Bronchus fibroblast of lung (primary cell): ENCODE data around the gene PIAS4. TPM values are rescaled to one million over a fixed set of nuclear protein-coding genes. Genes with fewer than 3 reads are reported as not detected.

Experiments
- total RNA-seq: library from RNA; depleted of rRNA; stranded (reverse); fragments of >200 nt; gene quantifications from 2 replicates; pipeline ENCODE4 v1.2.3, GENCODE V29; 2015

The PIAS4 gene
- total RNA-seq = 14.3 and 20.5 TPM in 2 replicates

GRCh38 chr19:4007021-4007835 is at the start of gene PIAS4:
Gene PIAS4, plus strand, starts transcription at chr19:4007736. Its CDS starts 25 bp downstream, at chr19:4007761.

GRCh38 chr19:3970808-3971598 is 36.5 kb upstream of the PIAS4 start, which contains the start of gene DAPK3:
Gene DAPK3, minus strand, starts transcription at chr19:3971099. Its CDS starts 1,364 bp downstream, at chr19:3969735.

GRCh38 chr19:3984908-3985642 is 22.5 kb upstream of the PIAS4 start, which contains the start of gene EEF2:
Gene EEF2, minus strand, starts transcription at chr19:3985463. Its CDS starts 83 bp downstream, at chr19:3985380.

GRCh38 chr19:4066682-4067395 is 59.3 kb downstream of the PIAS4 start, which contains the start of gene ZBTB7A:
Gene ZBTB7A, minus strand, starts transcription at chr19:4066899. Its CDS starts 11,667 bp downstream, at chr19:4055232.

Other genes starting within 250 kb of the PIAS4 start
- gene APBA3, start 246.0 kb upstream of the PIAS4 start, total RNA-seq = 19.2 and 19.8 TPM in 2 replicates
- 92.8 and 93.9 TPM in 2 replicates for gene MRPL54, start 245.1 kb upstream of the PIAS4 start, total RNA-seq
- not detected in 2 replicates for gene RAX2, start 235.5 kb upstream of the PIAS4 start, total RNA-seq
- gene MATK, start 221.4 kb upstream of the PIAS4 start, total RNA-seq = not detected in 2 replicates
- gene ZFR2, start 138.7 kb upstream of the PIAS4 start, total RNA-seq = not detected in 2 replicates
- under 0.01 and 0.67 TPM in 2 replicates for gene ATCAY, start 127.1 kb upstream of the PIAS4 start, total RNA-seq
- gene NMRK2, start 74.7 kb upstream of the PIAS4 start, total RNA-seq = not detected in 2 replicates
- gene DAPK3, start 36.6 kb upstream of the PIAS4 start, total RNA-seq = 51.8 and 52.2 TPM in 2 replicates
- gene EEF2, start 22.3 kb upstream of the PIAS4 start, total RNA-seq = 2,452 and 2,593 TPM in 2 replicates
- gene ZBTB7A, start 59.2 kb downstream of the PIAS4 start, total RNA-seq = 20.2 and 24.9 TPM in 2 replicates
- 152 and 158 TPM in 2 replicates for gene MAP2K2, start 116.4 kb downstream of the PIAS4 start, total RNA-seq
- gene CREB3L3, start 145.9 kb downstream of the PIAS4 start, total RNA-seq = not detected in 2 replicates
- gene SIRT6, start 174.8 kb downstream of the PIAS4 start, total RNA-seq = 20.2 and 25.4 TPM in 2 replicates
- 0.15 and 2.0 TPM in 2 replicates for gene ANKRD24, start 175.0 kb downstream of the PIAS4 start, total RNA-seq
- gene EBI3, start 221.8 kb downstream of the PIAS4 start, total RNA-seq = 0.34 TPM in 1 of 2 replicates, not detected in the other
- gene YJU2, start 239.3 kb downstream of the PIAS4 start, total RNA-seq = 24.8 and 26.1 TPM in 2 replicates